Retinal pigment epithelial cell (primary cell): ENCODE measurements around the gene HAUS7.

ENCODE experiments used
- DNase-seq: peaks from one replicate; pipeline ENCODE4 v3.0.0-alpha.2; 2010; ENCODE audit warnings: low read depth
- H3K4me3 ChIP-seq: 2 replicates; pipeline ENCODE4 v1.5.1; 2011; ENCODE audit warnings: mild to moderate bottlenecking, low read length, control low read depth, moderate library complexity
- CTCF ChIP-seq: conservative IDR thresholded peaks from 2 replicates; pipeline ENCODE4 v1.5.1; 2011; ENCODE audit warnings: low read depth, low read length, control low read depth, inconsistent platforms

Gene HAUS7

GRCh38 chrX:153416781-153417450 is 53.5 kb downstream of the HAUS7 start:
- DNase-seq: no peak
- no peak for TF ChIP-seq CTCF
- H3K4me3 ChIP-seq: no peak overlapping the region

GRCh38 chrX:153414856-153415510 is 55.4 kb downstream of the HAUS7 start:
- DNase-seq: no peak
- no peak for TF ChIP-seq CTCF

GRCh38 chrX:153413731-153414130 is 56.6 kb downstream of the HAUS7 start:
- no peak for DNase-seq
- no peak for TF ChIP-seq CTCF
- H3K4me3 ChIP-seq: no peak overlapping the region

More at GRCh38 chrX:153414856-153415510, 55.4 kb downstream of the HAUS7 start:
- H3K4me3 ChIP-seq: no peak overlapping the region

DNA sequence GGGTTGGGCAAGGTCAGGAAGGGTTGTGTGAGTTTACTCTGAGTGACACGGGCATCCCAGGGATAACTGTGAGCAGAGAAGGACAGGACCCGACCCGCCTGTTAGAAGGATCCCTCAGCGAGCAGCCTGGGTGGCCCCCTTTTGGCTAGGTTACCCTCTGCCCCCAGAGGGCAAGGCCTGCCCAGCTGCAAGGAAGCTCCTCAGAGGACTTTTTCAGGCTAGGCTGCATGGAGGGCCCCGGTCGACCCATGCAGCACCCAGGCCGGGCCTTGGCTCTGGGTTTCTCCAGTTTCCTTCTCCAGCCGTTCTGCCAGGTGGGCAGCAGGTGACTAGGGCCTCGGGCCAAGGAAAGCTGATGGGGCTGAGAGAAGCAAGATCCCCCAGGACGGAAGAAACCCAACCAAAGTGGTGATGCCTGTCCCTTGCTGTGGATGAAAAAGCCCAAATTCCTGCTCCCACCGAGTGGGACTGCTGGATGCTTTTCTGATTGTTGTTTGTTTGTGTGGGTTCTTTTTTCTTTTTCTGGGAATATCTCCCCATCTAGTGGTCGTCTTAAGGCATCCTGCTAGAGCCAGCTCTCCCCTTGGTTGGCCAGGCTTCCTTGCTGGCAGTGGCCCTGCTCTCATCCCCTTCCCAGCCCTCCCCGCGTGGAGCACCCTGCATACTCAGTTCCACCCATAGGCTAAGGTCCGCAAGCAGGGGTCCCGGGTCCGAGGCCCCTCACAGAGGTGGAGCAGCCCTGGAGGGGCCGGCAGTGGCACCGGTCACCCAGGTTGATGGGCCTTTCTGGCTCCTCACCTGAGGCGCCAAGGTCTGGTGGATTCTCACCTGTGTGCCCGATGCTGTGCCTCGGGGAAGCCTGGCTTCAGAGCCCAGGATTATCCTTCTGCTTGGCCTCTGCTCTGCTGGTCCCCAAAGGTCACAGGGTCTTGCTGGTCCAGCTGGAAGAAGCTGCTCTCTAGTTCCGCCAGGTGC is 57.3 kb downstream of the HAUS7 start:
- TF ChIP-seq CTCF: peak; percentile 27
- no peak for DNase-seq
- H3K4me3 ChIP-seq: no peak overlapping the region

DNA sequence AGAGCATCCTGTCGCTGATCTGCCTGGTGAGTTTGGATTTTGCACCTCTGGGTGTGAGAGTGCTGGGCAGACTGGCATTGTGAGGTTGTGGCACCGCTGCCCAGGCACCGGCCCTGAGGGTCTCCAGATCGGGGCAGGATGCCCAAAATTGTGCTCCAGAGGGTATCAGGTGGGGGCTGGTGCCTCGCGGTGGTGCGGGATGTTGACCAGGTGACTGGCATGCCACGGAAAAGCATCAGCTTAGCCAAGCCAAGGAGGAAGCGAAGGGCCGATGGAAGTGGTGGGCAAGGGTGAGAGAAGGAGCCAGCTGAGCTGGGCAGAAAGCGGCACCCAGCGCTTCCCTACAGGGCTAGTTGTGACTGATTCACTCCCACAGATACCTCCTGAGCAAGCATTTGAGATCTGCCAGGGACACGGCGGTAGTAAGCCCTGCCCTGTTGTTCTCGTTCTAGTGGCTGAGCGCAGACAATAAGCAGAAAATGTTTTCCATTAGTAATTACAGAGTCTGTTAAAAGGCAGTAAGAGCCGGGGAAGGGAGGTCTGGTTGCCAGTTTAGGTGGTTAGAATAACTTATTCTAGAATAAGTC is 58.3 kb downstream of the HAUS7 start:
- TF ChIP-seq CTCF: no peak
- no peak for DNase-seq
- peak overlapping the region; percentile 41 for H3K4me3 ChIP-seq

- DNase-seq: no peak
- H3K4me3 ChIP-seq: peak within 1 kb of the TSS; percentile 41
- TF ChIP-seq CTCF: no peak
Measured at GRCh38 chrX:153411255-153411987, 59.0 kb downstream of the HAUS7 start, which contains the start of gene ZFP92. Gene ZFP92, plus strand, starts transcription at chrX:153411472. Its CDS starts 6,851 bp downstream, at chrX:153418323.
